SU-DHL-6 (cell line): Measurements from ENCODE around the gene BCL2L1.

Experiments used
- EZH2phosphoT487 ChIP-seq: fragments of 200-600 bp; sonication (generic), shearing (Covaris generic); conservative IDR thresholded peaks from 2 replicates; pipeline ENCODE4 v1.6.1; 2018; ENCODE audit warnings: mild to moderate bottlenecking, antibody characterized with exemption, low read length, moderate library complexity, mixed read lengths
- TF ChIP-seq, protein P1 (sequence below): fragments of 200-600 bp; sonication (generic); IDR thresholded peaks from one replicate; pipeline ENCODE4 v1.5.1; 2017; ENCODE audit warnings: antibody characterized with exemption, mild to moderate bottlenecking, low read length, moderate library complexity; ENCODE audit not compliant: insufficient read depth, poor library complexity, severe bottlenecking

DNA sequence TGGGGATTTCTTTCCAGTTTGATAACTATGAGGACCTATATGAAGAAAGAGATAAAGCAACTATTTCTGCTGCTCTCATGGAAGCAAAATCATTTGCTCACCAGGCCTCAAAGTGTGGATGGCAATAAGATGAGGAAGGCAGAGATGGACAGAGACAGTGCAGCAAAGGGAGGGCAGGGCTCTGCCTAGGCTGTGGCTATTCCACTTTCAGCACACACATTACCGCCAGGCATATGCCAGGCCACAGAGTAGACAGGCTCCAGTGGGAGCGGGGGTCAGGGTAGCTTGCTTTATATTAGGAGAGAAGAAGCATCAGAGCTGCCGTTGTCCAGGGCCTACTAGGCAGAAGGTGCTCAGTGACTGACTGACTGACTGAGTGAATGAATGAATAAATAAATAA is 40.9 kb downstream of the BCL2L1 start:
- TF ChIP-seq, protein P1, sequence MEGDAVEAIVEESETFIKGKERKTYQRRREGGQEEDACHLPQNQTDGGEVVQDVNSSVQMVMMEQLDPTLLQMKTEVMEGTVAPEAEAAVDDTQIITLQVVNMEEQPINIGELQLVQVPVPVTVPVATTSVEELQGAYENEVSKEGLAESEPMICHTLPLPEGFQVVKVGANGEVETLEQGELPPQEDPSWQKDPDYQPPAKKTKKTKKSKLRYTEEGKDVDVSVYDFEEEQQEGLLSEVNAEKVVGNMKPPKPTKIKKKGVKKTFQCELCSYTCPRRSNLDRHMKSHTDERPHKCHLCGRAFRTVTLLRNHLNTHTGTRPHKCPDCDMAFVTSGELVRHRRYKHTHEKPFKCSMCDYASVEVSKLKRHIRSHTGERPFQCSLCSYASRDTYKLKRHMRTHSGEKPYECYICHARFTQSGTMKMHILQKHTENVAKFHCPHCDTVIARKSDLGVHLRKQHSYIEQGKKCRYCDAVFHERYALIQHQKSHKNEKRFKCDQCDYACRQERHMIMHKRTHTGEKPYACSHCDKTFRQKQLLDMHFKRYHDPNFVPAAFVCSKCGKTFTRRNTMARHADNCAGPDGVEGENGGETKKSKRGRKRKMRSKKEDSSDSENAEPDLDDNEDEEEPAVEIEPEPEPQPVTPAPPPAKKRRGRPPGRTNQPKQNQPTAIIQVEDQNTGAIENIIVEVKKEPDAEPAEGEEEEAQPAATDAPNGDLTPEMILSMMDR: no peak
- no peak for TF ChIP-seq EZH2phosphoT487
